Suprapubic skin (tissue), 4 donors: Measurements from ENCODE around the gene MAGI1. TPM values are rescaled to one million over a fixed set of nuclear protein-coding genes. Genes with fewer than 3 reads are reported as not detected.

Experiments used
- DNase-seq, 2 donors: peaks; one replicate each; pipeline ENCODE4 v3.0.0-alpha.2; 2019; ENCODE audit warnings: low spot score in 2 of 2
- H3K27ac ChIP-seq: fragments of 200-600 bp; sonication (generic); one replicate; pipeline ENCODE4 v1.5.1; 2019
- H3K27me3 ChIP-seq: fragments of 200-600 bp; sonication (generic); one replicate; pipeline ENCODE4 v1.5.1; 2019
- H3K36me3 ChIP-seq: fragments of 200-600 bp; sonication (generic); one replicate; pipeline ENCODE4 v1.5.1; 2019
- H3K4me1 ChIP-seq: fragments of 200-600 bp; sonication (generic); one replicate; pipeline ENCODE4 v1.5.1; 2019
- H3K4me3 ChIP-seq: fragments of 200-600 bp; sonication (generic); one replicate; pipeline ENCODE4 v1.5.1; 2019; ENCODE audit warnings: mild to moderate bottlenecking
- H3K9me3 ChIP-seq: fragments of 200-600 bp; sonication (generic); one replicate; pipeline ENCODE4 v1.5.1; 2019
- EP300 ChIP-seq: sonication (generic); formaldehyde crosslinking; IDR thresholded peaks from one replicate; pipeline ENCODE4 v1.6.1; 2017; ENCODE audit warnings: antibody characterized with exemption
- POLR2A ChIP-seq, 2 donors: fragments of 450-650 bp; IDR thresholded peaks; one replicate each; pipeline ENCODE4 v1.6.1; 2017; ENCODE audit warnings: antibody characterized with exemption in 2 of 2, mild to moderate bottlenecking in 2 of 2, moderate library complexity in 2 of 2
- POLR2AphosphoS5 ChIP-seq, 3 donors: sonication (generic); formaldehyde crosslinking; IDR thresholded peaks; one replicate each; pipeline ENCODE4 v1.6.1; 2017; ENCODE audit warnings: antibody characterized with exemption in 3 of 3
- WGBS: methylation state at CpG from one replicate; pipeline ENCODE4 v1.1.5; 2018; 5-methylcytosine and 5-hydroxymethylcytosine counted together
- total RNA-seq, 4 donors: library from RNA; depleted of rRNA; stranded (reverse); fragments of >200 nt; gene quantifications; one replicate each; pipeline ENCODE4 v1.1.0, GENCODE V29; 2016
- TF ChIP-seq, protein P1 (sequence below), 2 donors: fragments of 200-600 bp in 1 of 2; fragments of 450-650 bp in 1 of 2; sonication (generic) in 1 of 2; IDR thresholded peaks; one replicate each; pipeline ENCODE4 v1.5.1; 2016 to 2019; ENCODE audit warnings: antibody characterized with exemption in 2 of 2, mild to moderate bottlenecking in 1 of 2, moderate library complexity in 1 of 2

Gene MAGI1
- total RNA-seq, 4 donors from 2014 or later: 37.9 to 71.5 (median 48.6) TPM

DNA sequence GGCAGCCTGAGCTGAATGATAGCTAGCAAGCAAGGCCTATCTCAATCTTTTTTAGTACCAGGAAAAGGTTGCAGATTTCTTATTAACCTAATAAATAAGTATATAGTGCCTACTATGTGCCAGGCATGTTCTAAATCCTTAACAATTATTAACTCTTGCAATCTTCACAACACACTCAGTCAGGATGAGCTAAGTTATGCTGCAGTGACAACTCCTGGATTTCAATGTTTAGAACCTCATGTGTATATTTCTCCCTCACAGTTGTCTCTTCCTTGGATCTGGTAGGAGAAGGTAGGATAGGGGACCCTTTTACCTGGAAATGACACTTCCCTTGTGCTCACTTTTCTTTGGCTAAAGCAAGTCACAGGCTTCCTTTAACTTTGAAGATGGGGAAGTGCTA is 39.3 kb upstream of the MAGI1 start:
- no peak overlapping the region for H3K27ac ChIP-seq
- H3K27me3 ChIP-seq: no peaks in the 10 kb centered on the region
- no peaks in the 10 kb centered on the region for H3K36me3 ChIP-seq
- no peak overlapping the region for H3K4me3 ChIP-seq
- no peak for DNase-seq
- TF ChIP-seq, protein P1, sequence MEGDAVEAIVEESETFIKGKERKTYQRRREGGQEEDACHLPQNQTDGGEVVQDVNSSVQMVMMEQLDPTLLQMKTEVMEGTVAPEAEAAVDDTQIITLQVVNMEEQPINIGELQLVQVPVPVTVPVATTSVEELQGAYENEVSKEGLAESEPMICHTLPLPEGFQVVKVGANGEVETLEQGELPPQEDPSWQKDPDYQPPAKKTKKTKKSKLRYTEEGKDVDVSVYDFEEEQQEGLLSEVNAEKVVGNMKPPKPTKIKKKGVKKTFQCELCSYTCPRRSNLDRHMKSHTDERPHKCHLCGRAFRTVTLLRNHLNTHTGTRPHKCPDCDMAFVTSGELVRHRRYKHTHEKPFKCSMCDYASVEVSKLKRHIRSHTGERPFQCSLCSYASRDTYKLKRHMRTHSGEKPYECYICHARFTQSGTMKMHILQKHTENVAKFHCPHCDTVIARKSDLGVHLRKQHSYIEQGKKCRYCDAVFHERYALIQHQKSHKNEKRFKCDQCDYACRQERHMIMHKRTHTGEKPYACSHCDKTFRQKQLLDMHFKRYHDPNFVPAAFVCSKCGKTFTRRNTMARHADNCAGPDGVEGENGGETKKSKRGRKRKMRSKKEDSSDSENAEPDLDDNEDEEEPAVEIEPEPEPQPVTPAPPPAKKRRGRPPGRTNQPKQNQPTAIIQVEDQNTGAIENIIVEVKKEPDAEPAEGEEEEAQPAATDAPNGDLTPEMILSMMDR (IDR thresholded peaks at IDR 0.05): no peak
- no peak for TF ChIP-seq EP300
- no peak for TF ChIP-seq POLR2AphosphoS5 (IDR thresholded peaks at IDR 0.05)
- no peak for TF ChIP-seq POLR2A (IDR thresholded peaks at IDR 0.05)
- no peaks in the 10 kb centered on the region for H3K9me3 ChIP-seq
- no peaks in the 10 kb centered on the region for H3K4me1 ChIP-seq

DNA sequence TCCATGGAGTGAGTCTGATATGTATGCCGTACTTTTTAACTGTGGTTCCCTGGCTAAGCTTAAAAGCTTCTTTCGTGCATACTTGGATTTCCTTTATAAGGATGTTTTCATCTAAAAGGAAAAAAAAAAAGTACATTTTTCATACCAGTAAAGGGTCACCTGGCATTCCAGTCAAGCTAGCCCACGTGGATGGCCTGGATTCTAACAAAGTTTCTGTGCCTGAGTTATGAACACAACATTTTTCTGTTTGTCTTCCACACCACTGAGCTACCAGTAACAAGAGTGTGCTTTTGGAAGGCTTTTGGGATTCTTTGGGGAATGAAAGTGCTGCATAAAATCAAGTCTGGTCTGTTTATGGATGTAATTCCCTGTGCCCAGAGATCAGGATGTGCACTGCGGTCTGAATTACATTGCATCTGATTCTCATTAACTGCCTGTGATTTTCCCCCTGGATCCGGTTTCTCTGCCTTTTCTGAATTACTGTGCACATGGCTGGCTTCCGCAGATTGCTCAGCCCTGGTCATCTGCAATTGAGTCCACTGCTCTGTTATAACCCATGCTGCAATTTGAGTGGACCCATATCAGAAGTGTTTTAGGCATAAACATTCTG is 38.2 kb upstream of the MAGI1 start:
- DNase-seq: no peak
- TF ChIP-seq EP300: no peak
- no peak for TF ChIP-seq POLR2AphosphoS5 (IDR thresholded peaks at IDR 0.05)
- TF ChIP-seq POLR2A (IDR thresholded peaks at IDR 0.05): no peak
- TF ChIP-seq, protein P1 (IDR thresholded peaks at IDR 0.05): no peak
- no peak overlapping the region for H3K4me3 ChIP-seq
- H3K9me3 ChIP-seq: no peaks in the 10 kb centered on the region
- no peaks in the 10 kb centered on the region for H3K27me3 ChIP-seq
- H3K36me3 ChIP-seq: no peaks in the 10 kb centered on the region
- no peaks in the 10 kb centered on the region for H3K4me1 ChIP-seq
- WGBS: 68% methylated on average over 6 of the region's 6 CpGs
- H3K27ac ChIP-seq: no peak overlapping the region

DNA sequence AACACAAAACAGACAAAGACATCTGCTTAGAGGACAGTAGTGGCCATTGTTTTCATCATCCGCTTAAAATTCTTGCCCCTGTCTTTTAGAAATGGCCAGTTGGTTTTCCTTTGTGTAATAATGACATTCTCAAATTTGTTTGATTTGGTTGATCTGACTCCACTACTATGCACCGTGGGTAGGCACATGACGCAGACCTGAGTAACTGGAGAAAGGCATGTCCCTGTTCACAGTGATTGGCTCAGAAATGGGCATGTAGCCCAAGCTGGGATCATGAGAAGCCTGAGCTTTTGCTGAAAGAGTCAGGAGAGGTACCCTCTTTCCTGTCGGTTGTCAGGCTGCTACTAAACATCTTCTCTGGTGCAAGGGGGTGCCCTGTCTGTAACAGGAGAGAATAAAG is 36.6 kb upstream of the MAGI1 start:
- no peak for DNase-seq
- H3K4me3 ChIP-seq: no peak overlapping the region
- no peaks in the 10 kb centered on the region for H3K36me3 ChIP-seq
- 79% methylated on average over 4 of the region's 4 CpGs for WGBS
- TF ChIP-seq EP300 (no peak), POLR2AphosphoS5 (IDR thresholded peaks at IDR 0.05) (no peak), POLR2A (IDR thresholded peaks at IDR 0.05) (no peak)
- TF ChIP-seq, protein P1 (IDR thresholded peaks at IDR 0.05): no peak
- H3K4me1 ChIP-seq: no peaks in the 10 kb centered on the region
- no peaks in the 10 kb centered on the region for H3K9me3 ChIP-seq
- H3K27ac ChIP-seq: no peak overlapping the region
- H3K27me3 ChIP-seq: no peaks in the 10 kb centered on the region

DNA sequence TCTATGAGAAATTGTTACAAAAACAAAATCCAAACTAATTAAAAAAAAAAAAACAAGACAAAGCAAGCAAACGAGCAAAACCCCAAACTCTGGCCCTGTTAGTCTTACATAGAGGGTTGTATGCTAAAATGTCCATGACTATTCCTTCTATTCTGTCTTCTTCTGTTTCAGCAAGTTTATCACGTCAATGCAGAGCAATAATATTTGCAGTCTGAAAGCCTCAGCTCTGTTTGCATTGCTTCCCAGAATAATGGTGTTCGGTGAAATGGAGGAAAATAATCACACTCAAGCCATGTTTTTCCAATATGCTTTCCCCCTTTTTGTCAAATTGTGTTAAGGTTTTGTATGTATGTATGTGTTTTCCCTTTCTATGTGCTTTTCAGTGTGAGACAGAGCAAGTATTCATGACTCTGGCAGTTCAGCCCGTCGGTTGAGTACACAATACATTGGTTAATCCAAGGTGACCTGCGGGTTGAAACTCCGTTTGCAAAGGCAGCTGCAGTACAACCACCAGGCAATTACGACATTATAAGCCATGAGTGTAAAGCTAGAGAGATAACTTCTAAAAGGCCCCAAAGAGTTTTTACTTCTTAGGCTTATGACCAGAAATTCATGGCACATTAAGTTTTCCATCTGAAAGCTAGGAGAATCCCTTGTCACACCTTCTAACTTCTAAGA is 34.9 kb upstream of the MAGI1 start:
- no peak overlapping the region for H3K27ac ChIP-seq
- H3K4me1 ChIP-seq: no peaks in the 10 kb centered on the region
- no peaks in the 10 kb centered on the region for H3K9me3 ChIP-seq
- DNase-seq: no peak
- H3K27me3 ChIP-seq: no peaks in the 10 kb centered on the region
- H3K4me3 ChIP-seq: no peak overlapping the region
- H3K36me3 ChIP-seq: no peaks in the 10 kb centered on the region
- TF ChIP-seq EP300: no peak
- TF ChIP-seq POLR2AphosphoS5 (IDR thresholded peaks at IDR 0.05): no peak
- no peak for TF ChIP-seq POLR2A (IDR thresholded peaks at IDR 0.05)
- 82% methylated on average over 8 of the region's 8 CpGs for WGBS

DNA sequence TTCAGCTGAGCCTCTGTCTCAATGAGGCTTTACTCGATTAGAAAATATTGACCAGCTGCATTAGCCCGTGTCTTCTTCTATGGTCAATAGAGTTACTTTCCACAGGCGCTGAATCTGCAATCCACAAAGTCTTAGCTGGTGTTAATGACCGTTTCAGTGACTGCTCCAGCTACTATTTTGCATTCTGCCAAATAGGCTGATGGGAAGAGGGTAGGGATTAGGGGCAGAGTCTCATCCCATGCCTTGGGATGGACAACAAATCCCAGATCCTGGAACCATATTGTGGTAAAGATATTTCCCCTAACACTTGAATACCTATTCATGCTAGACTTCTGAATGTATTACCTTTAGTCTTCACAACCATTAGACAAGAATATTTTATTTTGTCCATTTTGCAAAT is 29.5 kb upstream of the MAGI1 start:
- no peak overlapping the region for H3K27ac ChIP-seq
- WGBS: 94% methylated on average over 4 of the region's 4 CpGs

More for the DNA sequence above, 29.5 kb upstream of the MAGI1 start:
- H3K4me1 ChIP-seq: no peaks in the 10 kb centered on the region
- H3K27me3 ChIP-seq: no peaks in the 10 kb centered on the region
- H3K4me3 ChIP-seq: no peak overlapping the region
- TF ChIP-seq, protein P1 (IDR thresholded peaks at IDR 0.05): no peak
- TF ChIP-seq POLR2AphosphoS5 (IDR thresholded peaks at IDR 0.05): no peak
- no peaks in the 10 kb centered on the region for H3K9me3 ChIP-seq
- no peaks in the 10 kb centered on the region for H3K36me3 ChIP-seq
- DNase-seq: no peak
